Nephron (organoid): ENCODE data around the gene HS3ST2.

Experiments used
- H3K27ac Mint-ChIP-seq, 3 experiments: 2 replicates each; pipeline ENCODE4 v1.8.0; 2020; ENCODE audit warnings: mixed read lengths in 3 of 3, mild to moderate bottlenecking in 2 of 3, moderate library complexity in 1 of 3
- H3K27me3 Mint-ChIP-seq: 2 replicates; pipeline ENCODE4 v1.8.0; 2021; ENCODE audit warnings: low read depth, mild to moderate bottlenecking, moderate library complexity, mixed read lengths
- H3K36me3 Mint-ChIP-seq: 2 replicates; pipeline ENCODE4 v1.8.0; 2020; ENCODE audit warnings: low read depth, mixed read lengths
- H3K4me1 Mint-ChIP-seq: 2 replicates; pipeline ENCODE4 v1.8.0; 2020; ENCODE audit warnings: mixed read lengths
- H3K4me3 Mint-ChIP-seq, 3 experiments: 2 replicates each; pipeline ENCODE4 v1.8.0; 2020; ENCODE audit warnings: mild to moderate bottlenecking in 3 of 3, mixed read lengths in 3 of 3, moderate library complexity in 2 of 3
- H3K9me3 Mint-ChIP-seq: 2 replicates; pipeline ENCODE4 v1.8.0; 2020; ENCODE audit warnings: mixed read lengths
- TF ChIP-seq, protein P1 (sequence below), 3 experiments: fragments of 200-600 bp; sonication (generic); IDR thresholded peaks; one replicate each; pipeline ENCODE4 v1.5.0; 2021; ENCODE audit warnings: antibody characterized with exemption in 3 of 3; ENCODE audit not compliant: unreplicated experiment in 3 of 3

Gene HS3ST2

DNA sequence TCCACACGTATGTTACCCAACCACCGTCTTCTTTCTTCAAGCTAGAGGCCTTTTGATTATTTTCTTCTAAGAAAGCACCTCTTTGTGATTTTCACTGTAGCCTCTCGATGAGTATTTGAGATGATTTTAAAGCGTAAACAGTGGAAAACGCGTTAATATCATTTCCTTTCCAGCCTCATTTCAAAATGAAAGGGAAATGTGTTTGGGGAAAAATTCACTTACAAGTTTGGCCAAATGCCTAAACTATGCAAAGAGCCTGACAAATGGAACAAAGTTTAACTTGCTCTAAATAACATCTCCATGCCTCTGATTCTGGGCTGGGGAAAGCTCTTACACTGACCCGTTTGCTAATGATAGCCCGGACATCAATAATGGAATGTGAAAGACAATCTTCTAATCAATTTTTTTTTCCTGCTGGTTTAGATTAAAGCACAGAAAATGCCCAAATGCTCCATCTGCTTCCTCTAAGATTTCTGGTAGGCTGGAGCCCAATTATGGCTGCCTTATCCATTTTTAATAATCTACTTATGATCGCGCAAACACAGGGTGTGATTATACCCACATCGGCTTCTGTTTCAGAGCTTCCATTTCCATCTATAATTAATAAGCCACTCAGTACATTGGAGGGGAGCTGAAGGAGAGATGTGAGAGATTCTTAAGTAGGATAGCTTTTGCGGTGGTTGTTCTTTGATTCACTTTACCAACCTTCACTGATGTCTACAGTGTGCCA is 43.5 kb downstream of the HS3ST2 start:
- no peak overlapping the region for H3K4me3 Mint-ChIP-seq
- no peak overlapping the region for H3K27ac Mint-ChIP-seq
- no peaks in the 10 kb centered on the region for H3K36me3 Mint-ChIP-seq
- H3K9me3 Mint-ChIP-seq = no peaks in the 10 kb centered on the region
- peaks cover 20% of the 10 kb centered on the region for H3K27me3 Mint-ChIP-seq
- TF ChIP-seq, protein P1, sequence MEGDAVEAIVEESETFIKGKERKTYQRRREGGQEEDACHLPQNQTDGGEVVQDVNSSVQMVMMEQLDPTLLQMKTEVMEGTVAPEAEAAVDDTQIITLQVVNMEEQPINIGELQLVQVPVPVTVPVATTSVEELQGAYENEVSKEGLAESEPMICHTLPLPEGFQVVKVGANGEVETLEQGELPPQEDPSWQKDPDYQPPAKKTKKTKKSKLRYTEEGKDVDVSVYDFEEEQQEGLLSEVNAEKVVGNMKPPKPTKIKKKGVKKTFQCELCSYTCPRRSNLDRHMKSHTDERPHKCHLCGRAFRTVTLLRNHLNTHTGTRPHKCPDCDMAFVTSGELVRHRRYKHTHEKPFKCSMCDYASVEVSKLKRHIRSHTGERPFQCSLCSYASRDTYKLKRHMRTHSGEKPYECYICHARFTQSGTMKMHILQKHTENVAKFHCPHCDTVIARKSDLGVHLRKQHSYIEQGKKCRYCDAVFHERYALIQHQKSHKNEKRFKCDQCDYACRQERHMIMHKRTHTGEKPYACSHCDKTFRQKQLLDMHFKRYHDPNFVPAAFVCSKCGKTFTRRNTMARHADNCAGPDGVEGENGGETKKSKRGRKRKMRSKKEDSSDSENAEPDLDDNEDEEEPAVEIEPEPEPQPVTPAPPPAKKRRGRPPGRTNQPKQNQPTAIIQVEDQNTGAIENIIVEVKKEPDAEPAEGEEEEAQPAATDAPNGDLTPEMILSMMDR (IDR thresholded peaks at IDR 0.05; ENCODE audit: unreplicated experiment in 3 of 3) = no peak
- peaks cover 5% of the 10 kb centered on the region for H3K4me1 Mint-ChIP-seq

GRCh38 chr16:22859925-22860324 is 46.0 kb downstream of the HS3ST2 start:
- Mint-ChIP-seq H3K9me3 (no peaks in the 10 kb centered on the region), H3K4me3 (no peak overlapping the region), H3K4me1 (peaks cover 5% of the 10 kb centered on the region), H3K27me3 (peaks cover 6% of the 10 kb centered on the region), H3K36me3 (no peaks in the 10 kb centered on the region), H3K27ac (no peak overlapping the region)
- TF ChIP-seq, protein P1 (IDR thresholded peaks at IDR 0.05; ENCODE audit: unreplicated experiment in 3 of 3) = no peak

DNA sequence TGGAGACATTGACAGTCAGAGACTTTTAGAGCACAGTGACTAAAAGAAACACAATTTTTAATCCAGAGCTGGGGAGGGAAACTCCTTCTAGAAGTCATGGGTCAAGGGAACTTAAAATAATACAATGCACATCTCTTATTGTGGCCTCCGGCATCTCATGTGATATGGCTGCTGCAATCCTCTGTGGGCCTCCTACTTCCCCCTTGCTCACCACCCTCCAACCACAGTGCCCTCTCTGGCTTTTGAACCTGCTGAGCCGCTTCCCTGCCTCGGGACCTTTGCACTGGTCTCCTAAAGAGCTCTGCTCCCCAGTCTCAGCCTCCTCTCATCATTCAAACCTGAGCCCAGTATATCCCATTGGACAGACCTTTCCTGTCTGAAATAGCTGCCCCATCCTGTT is 47.6 kb downstream of the HS3ST2 start:
- Mint-ChIP-seq H3K27me3 (peaks cover 6% of the 10 kb centered on the region), H3K27ac (no peak overlapping the region), H3K4me3 (no peak overlapping the region), H3K9me3 (no peaks in the 10 kb centered on the region), H3K4me1 (peaks cover 5% of the 10 kb centered on the region), H3K36me3 (no peaks in the 10 kb centered on the region)
- TF ChIP-seq, protein P1 (IDR thresholded peaks at IDR 0.05; ENCODE audit: unreplicated experiment in 3 of 3) = no peak

- H3K4me1 Mint-ChIP-seq = peaks cover 5% of the 10 kb centered on the region
- no peaks in the 10 kb centered on the region for H3K36me3 Mint-ChIP-seq
- H3K9me3 Mint-ChIP-seq = no peaks in the 10 kb centered on the region
- TF ChIP-seq, protein P1 (IDR thresholded peaks at IDR 0.05; ENCODE audit: unreplicated experiment in 3 of 3) = no peak
- peaks cover 6% of the 10 kb centered on the region for H3K27me3 Mint-ChIP-seq
- H3K27ac Mint-ChIP-seq = no peak overlapping the region
- no peak overlapping the region for H3K4me3 Mint-ChIP-seq
These were observed 48.1 kb downstream of the HS3ST2 start for GRCh38 chr16:22862046-22862445.

DNA sequence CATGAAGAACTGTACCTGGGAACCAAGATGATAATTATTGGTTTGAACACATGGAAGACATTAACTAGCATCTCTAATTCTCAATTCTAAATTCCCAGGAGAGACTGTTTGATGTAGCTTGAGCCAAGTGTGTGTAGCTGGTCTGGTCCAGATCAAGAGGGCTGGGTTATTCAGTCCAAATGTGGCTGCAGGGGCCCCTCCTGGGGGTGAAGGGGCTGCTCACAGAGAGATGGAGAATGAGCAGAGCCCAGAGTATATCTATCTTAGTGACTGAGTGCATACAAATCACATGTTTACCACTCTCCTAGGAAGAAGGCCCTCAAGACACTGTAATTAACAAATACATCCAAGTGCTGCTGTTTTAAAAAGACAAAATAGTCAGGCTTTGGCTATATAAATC is 50.4 kb downstream of the HS3ST2 start:
- Mint-ChIP-seq H3K9me3 (no peaks in the 10 kb centered on the region), H3K27ac (no peak overlapping the region), H3K4me3 (no peak overlapping the region), H3K4me1 (peaks cover 5% of the 10 kb centered on the region), H3K36me3 (no peaks in the 10 kb centered on the region), H3K27me3 (peaks cover 6% of the 10 kb centered on the region)
- TF ChIP-seq, protein P1 (IDR thresholded peaks at IDR 0.05; ENCODE audit: unreplicated experiment in 3 of 3) = no peak

- no peaks in the 10 kb centered on the region for H3K4me1 Mint-ChIP-seq
- no peaks in the 10 kb centered on the region for H3K9me3 Mint-ChIP-seq
- no peaks in the 10 kb centered on the region for H3K36me3 Mint-ChIP-seq
- no peak overlapping the region for H3K27ac Mint-ChIP-seq
- H3K27me3 Mint-ChIP-seq = peaks cover 4% of the 10 kb centered on the region
- H3K4me3 Mint-ChIP-seq = no peak overlapping the region
- TF ChIP-seq, protein P1 (IDR thresholded peaks at IDR 0.05; ENCODE audit: unreplicated experiment in 3 of 3) = no peak
These were observed 54.7 kb downstream of the HS3ST2 start for GRCh38 chr16:22868593-22869224.
